RWPE1 (cell line): ENCODE results near the gene NAT16.

Experiments
- CTCF ChIA-PET: fragments of 350-600 bp; sonication (Branson Sonifier 250); formaldehyde crosslinking; extraction: SDS; loops from one replicate; lab custom pipeline; 2021; lab: Yijun Ruan, JAX
- POLR2A ChIA-PET: fragments of 400-600 bp; formaldehyde crosslinking; extraction: SDS; loops from one replicate; lab custom pipeline; 2020; ENCODE audit warnings: antibody characterized with exemption; ENCODE audit not compliant: low non-redundant PET; lab: Yijun Ruan, JAX
- DNase-seq: peaks from one replicate; pipeline ENCODE4 v3.0.0; 2012; ENCODE audit warnings: low spot score
- H3K27ac ChIP-seq: fragments of 450-650 bp; 2 replicates; pipeline ENCODE4 v1.5.1; 2017
- TF ChIP-seq, protein P1 (sequence below): fragments of 450-650 bp; conservative IDR thresholded peaks from 2 replicates; pipeline ENCODE4 v1.5.1; 2017; ENCODE audit warnings: low read depth, mild to moderate bottlenecking

Gene NAT16

DNA sequence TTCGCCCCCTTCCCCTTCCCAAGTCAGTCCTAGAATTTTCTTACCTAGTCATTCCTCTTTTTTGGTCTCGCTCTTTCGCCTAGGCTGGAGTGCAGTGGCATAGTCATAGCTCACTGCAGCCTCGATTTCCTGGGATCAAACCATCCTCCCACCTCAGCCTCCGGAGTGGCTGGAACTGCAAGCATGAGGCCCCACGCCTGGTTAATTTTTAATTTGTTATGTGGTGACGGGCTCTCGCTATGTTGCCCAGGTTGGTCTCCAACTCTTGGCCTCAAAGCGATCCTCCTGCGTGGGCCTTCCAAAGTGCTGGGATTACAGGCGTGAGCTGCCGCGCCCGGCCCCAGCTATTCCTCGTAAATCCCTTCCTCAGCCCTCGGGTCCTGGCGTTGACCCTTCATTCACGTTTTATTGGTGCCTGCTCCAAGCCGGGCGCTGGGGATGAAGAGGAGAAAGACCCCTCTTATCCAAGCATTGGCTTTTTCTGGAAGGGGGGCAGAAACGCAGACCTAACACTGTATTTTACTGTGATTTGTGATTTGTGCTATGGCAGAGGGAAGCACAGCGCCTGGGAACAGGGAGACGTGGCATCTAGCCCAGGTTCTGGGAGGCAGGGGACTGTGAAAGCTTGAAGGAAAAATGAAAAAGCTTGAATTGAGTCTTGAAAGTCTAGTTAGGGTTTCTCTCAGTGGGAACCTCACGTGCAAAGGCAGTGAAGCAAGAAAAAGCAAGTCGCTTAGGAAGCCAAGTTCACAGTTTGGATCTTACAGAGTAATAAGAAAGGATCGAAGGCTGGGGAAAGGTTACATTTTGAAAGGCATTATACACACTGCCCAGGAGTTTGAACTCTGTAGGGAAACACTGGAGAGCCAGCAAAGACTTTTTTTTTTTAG is 38.4 kb upstream of the NAT16 start:
- TF ChIP-seq, protein P1, sequence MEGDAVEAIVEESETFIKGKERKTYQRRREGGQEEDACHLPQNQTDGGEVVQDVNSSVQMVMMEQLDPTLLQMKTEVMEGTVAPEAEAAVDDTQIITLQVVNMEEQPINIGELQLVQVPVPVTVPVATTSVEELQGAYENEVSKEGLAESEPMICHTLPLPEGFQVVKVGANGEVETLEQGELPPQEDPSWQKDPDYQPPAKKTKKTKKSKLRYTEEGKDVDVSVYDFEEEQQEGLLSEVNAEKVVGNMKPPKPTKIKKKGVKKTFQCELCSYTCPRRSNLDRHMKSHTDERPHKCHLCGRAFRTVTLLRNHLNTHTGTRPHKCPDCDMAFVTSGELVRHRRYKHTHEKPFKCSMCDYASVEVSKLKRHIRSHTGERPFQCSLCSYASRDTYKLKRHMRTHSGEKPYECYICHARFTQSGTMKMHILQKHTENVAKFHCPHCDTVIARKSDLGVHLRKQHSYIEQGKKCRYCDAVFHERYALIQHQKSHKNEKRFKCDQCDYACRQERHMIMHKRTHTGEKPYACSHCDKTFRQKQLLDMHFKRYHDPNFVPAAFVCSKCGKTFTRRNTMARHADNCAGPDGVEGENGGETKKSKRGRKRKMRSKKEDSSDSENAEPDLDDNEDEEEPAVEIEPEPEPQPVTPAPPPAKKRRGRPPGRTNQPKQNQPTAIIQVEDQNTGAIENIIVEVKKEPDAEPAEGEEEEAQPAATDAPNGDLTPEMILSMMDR, result no peak
- DNase-seq, result no peak
- ChIA-PET CTCF (interaction anchor here (0.6 to 2.1 kb wide), 6 partner anchors 25 to 526 kb away, joined by 3 to 20 read pairs (median 4); no protein-coding TSS in a partner anchor), POLR2A (interaction anchor here (0.8 to 1.5 kb wide), 5 partner anchors 14 to 89 kb away, joined by 3 to 6 read pairs (median 3); partner anchors contain the start of gene CLDN15)
- peak overlapping the region; percentile 97 for H3K27ac ChIP-seq

GRCh38 chr7:101217388-101218235 is 37.5 kb upstream of the NAT16 start, which contains the start of the genes PLOD3 and ZNHIT1:
TSS of gene PLOD3 (minus strand) at chr7:101217581. CDS start at chr7:101217274, 307 bp downstream.
TSS of gene ZNHIT1 (plus strand) at chr7:101218165. CDS start at chr7:101218196, 31 bp downstream.
- ChIA-PET CTCF (interaction anchor here (0.6 to 2.1 kb wide), 7 partner anchors 23 to 525 kb away, joined by 3 to 20 read pairs (median 4); no protein-coding TSS in a partner anchor), POLR2A (interaction anchor here (0.5 to 1.5 kb wide), 7 partner anchors 15 to 396 kb away, joined by 3 to 6 read pairs (median 3); partner anchors contain the start of gene CLDN15)
- TF ChIP-seq, protein P1, result no peak; the same call in 1 of the 2 replicates
- peak within 1 kb of the TSS; percentile 97 for H3K27ac ChIP-seq
- peak; percentile 98 for DNase-seq

DNA sequence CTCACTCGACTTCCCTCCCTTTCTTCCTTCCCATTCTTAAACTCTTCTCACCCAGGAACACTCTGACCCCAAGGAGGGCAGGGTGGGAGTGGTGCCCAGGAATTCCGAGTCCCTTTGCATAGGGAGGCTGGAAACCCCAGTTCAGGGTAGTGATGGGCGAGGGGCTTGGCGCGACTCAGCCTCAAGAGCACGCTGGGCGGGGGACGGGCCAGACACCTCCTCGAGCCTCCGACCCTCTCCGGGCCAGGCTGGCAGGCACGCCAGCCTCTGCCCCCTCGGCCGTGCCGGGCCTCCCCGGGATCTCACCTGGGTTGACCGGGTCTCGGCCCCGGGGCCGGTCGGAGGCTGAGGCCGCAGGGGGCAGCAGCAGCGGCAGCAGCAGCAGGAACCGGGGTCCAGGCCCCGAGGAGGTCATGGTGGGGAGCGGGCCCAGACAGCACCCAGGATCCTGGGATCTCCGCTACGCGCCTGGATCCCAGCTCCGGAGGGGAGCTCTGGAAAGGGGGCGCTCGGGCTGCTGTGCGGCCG is 36.8 kb upstream of the NAT16 start:
- ChIA-PET CTCF (interaction anchor here (0.7 to 2.1 kb wide), 5 partner anchors 24 to 73 kb away, joined by 3 to 20 read pairs (median 4); no protein-coding TSS in a partner anchor), POLR2A (interaction anchor here (0.5 to 1.5 kb wide), 5 partner anchors 21 to 395 kb away, joined by 3 to 6 read pairs (median 3); partner anchors contain the start of gene CLDN15)
- H3K27ac ChIP-seq, result peak overlapping the region; percentile 97

GRCh38 chr7:101216001-101216859 is 36.1 kb upstream of the NAT16 start:
- POLR2A ChIA-PET, result no interaction called here
- no peak for DNase-seq
- CTCF ChIA-PET, result interaction anchor here (0.7 to 1.4 kb wide), 3 partner anchors 24 to 67 kb away, joined by 3 to 4 read pairs (median 3); no protein-coding TSS in a partner anchor
- TF ChIP-seq, protein P1, result no peak
- peak overlapping the region; percentile 97 for H3K27ac ChIP-seq

More for the DNA sequence above, 36.8 kb upstream of the NAT16 start:
- TF ChIP-seq, protein P1, result no peak; the same call in 1 of the 2 replicates
- no peak for DNase-seq

DNA sequence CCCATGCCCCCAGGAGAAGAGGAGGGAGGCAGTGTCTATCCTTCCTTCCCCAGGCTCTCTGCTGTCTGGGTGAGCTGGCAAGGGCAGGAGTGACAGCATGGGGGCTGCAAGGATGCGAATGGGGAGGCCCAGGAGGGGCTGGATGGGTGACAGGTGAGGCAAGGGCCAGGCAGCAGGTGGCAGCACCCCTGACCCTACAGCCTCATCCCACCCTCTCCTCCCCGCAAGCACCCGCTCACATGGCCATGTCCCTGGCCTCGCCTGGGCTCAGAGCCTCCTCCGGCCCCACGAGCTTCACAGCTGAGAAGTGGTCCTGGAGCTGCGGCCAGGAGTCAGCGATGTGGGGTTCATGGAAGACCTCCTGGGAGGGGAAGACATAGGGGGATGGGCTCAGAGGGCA is 31.9 kb upstream of the NAT16 start:
- CTCF ChIA-PET, result no interaction called here
- POLR2A ChIA-PET, result no interaction called here
- DNase-seq, result no peak
- no peak overlapping the region for H3K27ac ChIP-seq
- TF ChIP-seq, protein P1, result no peak
